Neuronal stem cell (in vitro differentiated cells): ENCODE results near the gene PRIM2.
"Not testable (repeated sequence)": the region's sequence is repeated elsewhere in the genome, so short reads cannot be mapped to it uniquely, and the experiment has no call there.

Source experiments
- DNase-seq: peaks from one replicate; pipeline ENCODE4 v3.0.0-alpha.2; 2013; ENCODE audit warnings: low spot score
- H2AFZ ChIP-seq: one replicate; pipeline ENCODE4 v1.6.1; 2013; ENCODE audit warnings: mild to moderate bottlenecking, low read length, inconsistent platforms
- H2AK5ac ChIP-seq: 2 replicates; pipeline ENCODE4 v1.6.1; 2013; ENCODE audit warnings: low read depth, mild to moderate bottlenecking, inconsistent platforms, low read length, moderate library complexity, mixed read lengths
- H2BK120ac ChIP-seq: 2 replicates; pipeline ENCODE4 v1.6.1; 2013; ENCODE audit warnings: low read depth, mild to moderate bottlenecking, inconsistent platforms, low read length, moderate library complexity, mixed read lengths
- H2BK12ac ChIP-seq: one replicate; pipeline ENCODE4 v1.6.1; 2013; ENCODE audit warnings: low read length, inconsistent platforms
- H2BK15ac ChIP-seq: 2 replicates; pipeline ENCODE4 v1.6.1; 2013; ENCODE audit warnings: mild to moderate bottlenecking, low read length, inconsistent platforms, mixed read lengths
- H2BK5ac ChIP-seq: one replicate; pipeline ENCODE4 v1.6.1; 2013; ENCODE audit warnings: inconsistent platforms, mild to moderate bottlenecking, low read length, moderate library complexity
- H3K14ac ChIP-seq: one replicate; pipeline ENCODE4 v1.6.1; 2013; ENCODE audit warnings: low read length, inconsistent platforms
- H3K18ac ChIP-seq: 2 replicates; pipeline ENCODE4 v1.6.1; 2013; ENCODE audit warnings: low read length, inconsistent platforms
- H3K23ac ChIP-seq: 2 replicates; pipeline ENCODE4 v1.6.1; 2013; ENCODE audit warnings: low read depth, mild to moderate bottlenecking, mixed read lengths, low read length, inconsistent platforms; ENCODE audit not compliant: poor library complexity
- H3K27ac ChIP-seq: replicated peaks from 3 replicates; pipeline ENCODE4 v1.5.1; 2013; ENCODE audit warnings: low read length, inconsistent platforms
- H3K27me3 ChIP-seq, 3 experiments: 2 replicates each; pipeline ENCODE4 v1.6.1; 2013; ENCODE audit warnings: low read length in 3 of 3, mild to moderate bottlenecking in 2 of 3, inconsistent platforms in 1 of 3, low read depth in 1 of 3, mixed read lengths in 1 of 3, moderate library complexity in 1 of 3; ENCODE audit not compliant: control insufficient read depth in 3 of 3, insufficient read depth in 3 of 3
- H3K36me3 ChIP-seq, 2 donors: replicated peaks in 1 of 2; 2 replicates each; pipeline ENCODE4 v1.6.1; 2013; ENCODE audit warnings: low read length in 2 of 2; ENCODE audit not compliant: control insufficient read depth in 2 of 2, insufficient read depth in 2 of 2
- H3K4ac ChIP-seq: 2 replicates; pipeline ENCODE4 v1.6.1; 2013; ENCODE audit warnings: inconsistent platforms, mild to moderate bottlenecking, low read length, moderate library complexity
- H3K4me1 ChIP-seq, 2 donors: 1 replicate in 1 of 2; 2 replicates in 1 of 2; pipeline ENCODE4 v1.6.1; 2013; ENCODE audit warnings: low read length in 2 of 2, low read depth in 1 of 2; ENCODE audit not compliant: control insufficient read depth in 2 of 2, insufficient read depth in 1 of 2
- H3K4me2 ChIP-seq: one replicate; pipeline ENCODE4 v1.6.1; 2013; ENCODE audit warnings: mild to moderate bottlenecking, low read length, inconsistent platforms; ENCODE audit not compliant: insufficient read depth, poor library complexity, severe bottlenecking
- H3K4me3 ChIP-seq, 2 donors: 2 replicates each; pipeline ENCODE4 v1.5.1; 2013; ENCODE audit warnings: low read length in 2 of 2, mild to moderate bottlenecking in 2 of 2, inconsistent platforms in 1 of 2, moderate library complexity in 1 of 2
- H3K79me1 ChIP-seq: one replicate; pipeline ENCODE4 v1.6.1; 2013; ENCODE audit warnings: low read depth, mild to moderate bottlenecking, inconsistent platforms, low read length, moderate library complexity
- H3K9ac ChIP-seq: one replicate; pipeline ENCODE4 v1.6.1; 2013; ENCODE audit warnings: mild to moderate bottlenecking, low read depth, low read length, inconsistent platforms; ENCODE audit not compliant: poor library complexity
- H3K9me3 ChIP-seq, 2 donors: replicated peaks in 1 of 2; 2 replicates each; pipeline versions ENCODE3 to v1.6.1; 2013; ENCODE audit warnings: low read length in 2 of 2, mild to moderate bottlenecking in 2 of 2, inconsistent platforms in 1 of 2, low read depth in 1 of 2, mixed read lengths in 1 of 2, moderate library complexity in 1 of 2; ENCODE audit not compliant: control insufficient read depth in 2 of 2, insufficient read depth in 1 of 2
- H4K8ac ChIP-seq: one replicate; pipeline ENCODE4 v1.6.1; 2013; ENCODE audit warnings: low read depth, mild to moderate bottlenecking, inconsistent platforms, low read length, moderate library complexity
- H4K91ac ChIP-seq: one replicate; pipeline ENCODE4 v1.6.1; 2013; ENCODE audit warnings: low read length, low read depth, mild to moderate bottlenecking, inconsistent platforms; ENCODE audit not compliant: poor library complexity
- WGBS, 2 donors: extraction: QIAGEN DNeasy Blood & Tissue Kit; methylation state at CpG; one replicate each; pipeline ENCODE4 v1.1.7; 2013; ENCODE audit warnings: missing lambda C conversion rate in 2 of 2, mixed read lengths in 1 of 2; ENCODE audit not compliant: insufficient read length in 2 of 2, insufficient replicate concordance in 1 of 2; ENCODE audit errors: extremely low coverage in 2 of 2; 5-methylcytosine and 5-hydroxymethylcytosine counted together

Gene PRIM2

GRCh38 chr6:57577023-57577422 is 259.6 kb downstream of the PRIM2 start:
- H2BK5ac ChIP-seq, H3K9ac ChIP-seq: not testable (repeated sequence)
- WGBS, 2 donors = no CpG with 5 or more reads among the region's 1 CpG

GRCh38 chr6:57579489-57579888 is 262.1 kb downstream of the PRIM2 start:
- not testable (repeated sequence) for H3K79me1 ChIP-seq, H2AFZ ChIP-seq, H3K9me3 ChIP-seq, H3K36me3 ChIP-seq, H3K4ac ChIP-seq, H3K23ac ChIP-seq, H3K27me3 ChIP-seq, H2BK120ac ChIP-seq, H2BK12ac ChIP-seq, H3K4me3 ChIP-seq, DNase-seq, H4K91ac ChIP-seq, H3K4me1 ChIP-seq, H3K4me2 ChIP-seq, H2BK5ac ChIP-seq, H3K18ac ChIP-seq, H2AK5ac ChIP-seq, H3K27ac ChIP-seq, H3K14ac ChIP-seq, H4K8ac ChIP-seq, H3K9ac ChIP-seq, H2BK15ac ChIP-seq

More at GRCh38 chr6:57577023-57577422, 259.6 kb downstream of the PRIM2 start:
- not testable (repeated sequence) for H3K79me1 ChIP-seq, H3K4me3 ChIP-seq, H2BK120ac ChIP-seq, H3K4me2 ChIP-seq, H3K36me3 ChIP-seq, H2BK15ac ChIP-seq, H3K27ac ChIP-seq, H3K9me3 ChIP-seq, H3K23ac ChIP-seq, H3K4ac ChIP-seq, DNase-seq, H3K18ac ChIP-seq, H2AK5ac ChIP-seq, H3K27me3 ChIP-seq, H4K91ac ChIP-seq, H4K8ac ChIP-seq, H3K4me1 ChIP-seq, H3K14ac ChIP-seq, H2AFZ ChIP-seq, H2BK12ac ChIP-seq

- H3K23ac ChIP-seq, H3K14ac ChIP-seq, H3K9me3 ChIP-seq, H4K8ac ChIP-seq, H2BK12ac ChIP-seq, H3K18ac ChIP-seq, H3K27me3 ChIP-seq, H2AFZ ChIP-seq, H2BK5ac ChIP-seq, H2AK5ac ChIP-seq, H3K36me3 ChIP-seq, H4K91ac ChIP-seq, H3K9ac ChIP-seq, H3K4ac ChIP-seq, H2BK120ac ChIP-seq, DNase-seq, H3K79me1 ChIP-seq, H3K27ac ChIP-seq, H3K4me2 ChIP-seq, H2BK15ac ChIP-seq, H3K4me1 ChIP-seq, H3K4me3 ChIP-seq: not testable (repeated sequence)
- no CpG with 5 or more reads among the region's 3 CpGs for WGBS, 2 donors
Observed at GRCh38 chr6:57581586-57581985, 264.2 kb downstream of the PRIM2 start.

GRCh38 chr6:57601105-57601504 is 283.7 kb downstream of the PRIM2 start:
- not testable (repeated sequence) for H2BK5ac ChIP-seq, H3K4me1 ChIP-seq
- WGBS, 2 donors = no CpG with 5 or more reads among the region's 3 CpGs

More at GRCh38 chr6:57601105-57601504, 283.7 kb downstream of the PRIM2 start:
- not testable (repeated sequence) for H2AK5ac ChIP-seq, H3K9me3 ChIP-seq, H3K79me1 ChIP-seq, H3K9ac ChIP-seq, H3K23ac ChIP-seq, H2BK12ac ChIP-seq, H3K27me3 ChIP-seq, H3K14ac ChIP-seq, H3K4ac ChIP-seq, H3K4me2 ChIP-seq, H2BK120ac ChIP-seq, H3K4me3 ChIP-seq, H3K36me3 ChIP-seq, H3K27ac ChIP-seq, H2AFZ ChIP-seq, H4K8ac ChIP-seq, H4K91ac ChIP-seq, DNase-seq, H3K18ac ChIP-seq, H2BK15ac ChIP-seq
